ENCODE data around the gene LCLAT1.

DNA sequence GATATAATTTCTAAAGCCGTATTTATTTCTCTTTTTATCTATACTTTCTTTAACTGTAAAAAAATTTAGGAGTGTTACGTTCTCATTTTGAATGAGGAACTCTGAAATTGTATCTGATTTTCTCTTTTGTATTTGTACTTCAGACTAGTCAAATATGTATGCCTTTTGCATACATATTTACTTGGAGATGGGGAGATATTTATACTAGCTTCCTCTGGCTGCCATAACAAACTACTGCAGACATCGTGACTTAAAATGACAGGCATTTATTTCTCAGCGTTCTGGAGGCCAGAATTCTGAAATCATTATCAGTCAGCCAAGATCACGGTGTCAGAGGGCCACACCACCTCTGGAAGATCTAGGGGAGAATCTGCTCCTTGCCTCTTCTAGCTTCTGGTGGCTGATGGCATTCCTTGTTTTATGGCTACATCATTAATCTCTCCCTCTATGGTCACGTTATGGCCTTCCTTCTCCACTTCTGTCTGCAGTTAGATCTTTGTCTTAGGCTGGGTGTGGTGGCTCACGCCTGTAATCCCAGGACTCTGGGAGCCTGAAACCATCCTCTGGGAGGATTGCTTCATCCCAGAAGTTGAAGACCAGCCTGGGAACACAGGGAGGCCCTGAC is 8.2 kb downstream of the LCLAT1 start:
- TF ChIP-seq, protein P1, sequence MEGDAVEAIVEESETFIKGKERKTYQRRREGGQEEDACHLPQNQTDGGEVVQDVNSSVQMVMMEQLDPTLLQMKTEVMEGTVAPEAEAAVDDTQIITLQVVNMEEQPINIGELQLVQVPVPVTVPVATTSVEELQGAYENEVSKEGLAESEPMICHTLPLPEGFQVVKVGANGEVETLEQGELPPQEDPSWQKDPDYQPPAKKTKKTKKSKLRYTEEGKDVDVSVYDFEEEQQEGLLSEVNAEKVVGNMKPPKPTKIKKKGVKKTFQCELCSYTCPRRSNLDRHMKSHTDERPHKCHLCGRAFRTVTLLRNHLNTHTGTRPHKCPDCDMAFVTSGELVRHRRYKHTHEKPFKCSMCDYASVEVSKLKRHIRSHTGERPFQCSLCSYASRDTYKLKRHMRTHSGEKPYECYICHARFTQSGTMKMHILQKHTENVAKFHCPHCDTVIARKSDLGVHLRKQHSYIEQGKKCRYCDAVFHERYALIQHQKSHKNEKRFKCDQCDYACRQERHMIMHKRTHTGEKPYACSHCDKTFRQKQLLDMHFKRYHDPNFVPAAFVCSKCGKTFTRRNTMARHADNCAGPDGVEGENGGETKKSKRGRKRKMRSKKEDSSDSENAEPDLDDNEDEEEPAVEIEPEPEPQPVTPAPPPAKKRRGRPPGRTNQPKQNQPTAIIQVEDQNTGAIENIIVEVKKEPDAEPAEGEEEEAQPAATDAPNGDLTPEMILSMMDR (conservative IDR thresholded peaks at IDR 0.05; ENCODE audit: low read length): no peak
- no peak for TF ChIP-seq EZH2phosphoT487 (IDR thresholded peaks at IDR 0.05; ENCODE audit: borderline replicate concordance, low read depth, low read length)

All from OCI-LY7 (cell line).